Activated CD8-positive, alpha-beta T cell treated with anti-CD3 and anti-CD28 coated beads, Interleukin-2, amount 10 ng/mL, durations not matched to agents 7 days and 5 days (primary cell): ENCODE results near the gene MYMX. TPM values are rescaled to one million over a fixed set of nuclear protein-coding genes. Genes with fewer than 3 reads are reported as not detected.
"Not testable (repeated sequence)": the region's sequence is repeated elsewhere in the genome, so short reads cannot be mapped to it uniquely, and the experiment has no call there.

ENCODE experiments used
- ATAC-seq: fragments of 150-1000 bp; cut with Tn5 transposase; one replicate; pipeline ENCODE4 v1.10.0; 2021; ENCODE audit warnings: moderate library complexity
- CTCF ChIA-PET: fragments of 350-600 bp; sonication (Branson Sonifier 250); formaldehyde crosslinking; loops from one replicate; lab custom pipeline; 2021; ENCODE audit warnings: antibody characterized with exemption; lab: Charles Lee
- POLR2A ChIA-PET: fragments of 350-600 bp; sonication (Branson Sonifier 250); formaldehyde crosslinking; loops from one replicate; lab custom pipeline; 2021; ENCODE audit warnings: antibody characterized with exemption; lab: Charles Lee
- DNase-seq: peaks from one replicate; pipeline ENCODE4 v3.0.0-alpha.2; 2020
- H3K27ac Mint-ChIP-seq: one replicate; pipeline ENCODE4 v1.8.0; 2021; ENCODE audit warnings: mild to moderate bottlenecking, mixed read lengths
- H3K27me3 Mint-ChIP-seq: one replicate; pipeline ENCODE4 v1.8.0; 2021; ENCODE audit warnings: low read depth, mixed read lengths
- H3K36me3 Mint-ChIP-seq: one replicate; pipeline ENCODE4 v1.8.0; 2021; ENCODE audit warnings: low read depth, mixed read lengths
- H3K4me1 Mint-ChIP-seq: one replicate; pipeline ENCODE4 v1.8.0; 2021; ENCODE audit warnings: low read depth, mixed read lengths
- H3K4me3 Mint-ChIP-seq: one replicate; pipeline ENCODE4 v1.8.0; 2021; ENCODE audit warnings: mild to moderate bottlenecking, mixed read lengths
- H3K9me3 Mint-ChIP-seq: one replicate; pipeline ENCODE4 v1.8.0; 2022; ENCODE audit warnings: mixed read lengths; ENCODE audit not compliant: insufficient read depth
- total RNA-seq, 2 experiments: library from RNA; stranded (reverse); gene quantifications; one replicate each; pipeline ENCODE4 v1.2.3, GENCODE V29; 2021

MYMX gene
- total RNA-seq, 2 experiments from 2014 or later, result not detected

- peaks cover 10% of the 10 kb centered on the region for H3K4me1 Mint-ChIP-seq
Observed at GRCh38 chr6:44188819-44189218, 27.9 kb upstream of the MYMX start.

GRCh38 chr6:44189257-44189656 is 27.5 kb upstream of the MYMX start:
- no peak for ATAC-seq
- ChIA-PET POLR2A (no interaction called here), CTCF (interaction anchor here (0.9 to 1.1 kb wide), 2 partner anchors 16 to 23 kb away, joined by 3 read pairs; no protein-coding TSS in a partner anchor)
- H3K4me1 Mint-ChIP-seq, result peaks cover 10% of the 10 kb centered on the region
- H3K27me3 Mint-ChIP-seq, result peaks cover 7% of the 10 kb centered on the region
- no peak for DNase-seq
- H3K27ac Mint-ChIP-seq, result no peak overlapping the region
- H3K4me3 Mint-ChIP-seq, result no peak overlapping the region
- H3K36me3 Mint-ChIP-seq, result no peaks in the 10 kb centered on the region
- no peaks in the 10 kb centered on the region for H3K9me3 Mint-ChIP-seq

More at GRCh38 chr6:44188819-44189218, 27.9 kb upstream of the MYMX start:
- H3K9me3 Mint-ChIP-seq, result no peaks in the 10 kb centered on the region
- no peak for ATAC-seq
- H3K27ac Mint-ChIP-seq, result no peak overlapping the region
- ChIA-PET POLR2A (no interaction called here), CTCF (interaction anchor here (0.9 to 1.1 kb wide), 2 partner anchors 16 to 24 kb away, joined by 3 read pairs; no protein-coding TSS in a partner anchor)
- no peak overlapping the region for H3K4me3 Mint-ChIP-seq
- no peaks in the 10 kb centered on the region for H3K36me3 Mint-ChIP-seq
- no peak for DNase-seq
- H3K27me3 Mint-ChIP-seq, result peaks cover 7% of the 10 kb centered on the region

- no peak overlapping the region for H3K4me3 Mint-ChIP-seq
- H3K36me3 Mint-ChIP-seq, result no peaks in the 10 kb centered on the region
- ChIA-PET POLR2A (no interaction called here), CTCF (no interaction called here)
- peaks cover 10% of the 10 kb centered on the region for H3K4me1 Mint-ChIP-seq
- DNase-seq (no peak), ATAC-seq (no peak)
- peaks cover 7% of the 10 kb centered on the region for H3K27me3 Mint-ChIP-seq
- no peak overlapping the region for H3K27ac Mint-ChIP-seq
- H3K9me3 Mint-ChIP-seq, result no peaks in the 10 kb centered on the region
Observed at GRCh38 chr6:44190715-44191114, 26.0 kb upstream of the MYMX start.

DNA sequence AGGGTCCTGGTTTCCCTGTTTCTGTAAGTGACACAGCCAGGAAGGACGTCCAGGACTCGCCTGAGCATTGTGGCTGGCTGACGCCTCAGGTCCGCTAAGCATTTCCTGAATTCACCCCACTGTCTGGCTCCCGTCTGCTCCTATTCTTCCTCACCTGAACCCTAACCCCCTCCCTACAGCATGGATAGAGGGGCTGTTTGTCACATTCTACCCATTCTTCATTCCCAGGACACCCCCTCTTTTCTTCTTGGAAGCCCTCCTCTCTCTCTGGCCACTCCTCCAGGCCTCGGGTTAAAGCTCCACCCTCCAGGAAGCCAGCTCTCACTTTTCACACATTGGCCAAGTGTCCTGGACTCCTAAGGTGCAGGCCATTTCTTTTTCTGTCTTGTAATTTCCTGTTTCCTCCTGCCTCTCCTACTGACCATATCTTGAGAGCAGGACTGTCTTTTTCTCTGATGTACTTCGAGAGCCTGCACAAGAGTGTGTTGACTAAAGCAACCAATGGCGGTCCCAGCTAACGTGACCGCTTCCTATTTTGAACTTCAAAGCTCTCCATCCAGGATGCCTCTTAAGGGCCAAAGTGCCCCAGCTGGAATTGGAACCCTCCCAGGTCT is 24.2 kb upstream of the MYMX start:
- POLR2A ChIA-PET, result no interaction called here
- no peak overlapping the region for H3K27ac Mint-ChIP-seq
- ATAC-seq (no peak), DNase-seq (no peak)
- H3K9me3 Mint-ChIP-seq, result no peaks in the 10 kb centered on the region
- H3K36me3 Mint-ChIP-seq, result no peaks in the 10 kb centered on the region
- CTCF ChIA-PET, result interaction anchor here (1.9 kb wide), 1 partner anchor 21 kb away, joined by 5 read pairs; no protein-coding TSS in a partner anchor
- peaks cover 7% of the 10 kb centered on the region for H3K27me3 Mint-ChIP-seq
- H3K4me1 Mint-ChIP-seq, result peaks cover 2% of the 10 kb centered on the region
- no peak overlapping the region for H3K4me3 Mint-ChIP-seq

DNA sequence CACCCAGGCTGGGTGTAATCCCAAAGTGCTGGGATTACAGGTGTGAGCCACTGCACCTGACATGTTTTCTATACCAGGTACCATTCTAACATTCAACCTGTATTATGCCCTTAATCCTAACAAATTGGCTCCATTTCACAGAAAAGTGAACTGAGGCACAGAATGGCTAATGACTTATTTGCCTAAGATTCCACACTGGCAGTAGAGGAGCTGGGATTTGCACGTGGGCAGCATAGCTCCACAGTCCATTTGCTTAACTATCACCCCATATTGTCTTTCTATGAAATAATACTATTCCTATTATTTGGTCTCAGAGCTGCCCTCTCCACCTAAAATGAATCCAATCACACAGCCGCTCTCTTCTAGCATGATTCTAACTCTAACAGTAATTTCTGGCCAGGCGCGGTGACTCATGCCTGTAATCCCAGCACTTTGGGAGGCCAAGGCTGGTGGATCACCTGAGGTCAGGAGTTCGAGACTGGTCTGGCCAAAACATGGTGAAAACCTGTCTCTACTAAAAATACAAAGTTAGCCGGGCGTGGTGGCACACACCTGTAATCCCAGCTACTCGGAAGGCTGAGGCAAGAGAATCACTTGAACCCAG is 23.3 kb upstream of the MYMX start:
- Mint-ChIP-seq H3K27me3 (peaks cover 7% of the 10 kb centered on the region), H3K9me3 (no peaks in the 10 kb centered on the region), H3K4me3 (no peak overlapping the region), H3K27ac (no peak overlapping the region), H3K36me3 (no peaks in the 10 kb centered on the region), H3K4me1 (peaks cover 2% of the 10 kb centered on the region)
- DNase-seq (no peak), ATAC-seq (no peak)
- CTCF ChIA-PET, result interaction anchor here (1.9 kb wide), 1 partner anchor 21 kb away, joined by 5 read pairs; no protein-coding TSS in a partner anchor
- POLR2A ChIA-PET, result no interaction called here

DNA sequence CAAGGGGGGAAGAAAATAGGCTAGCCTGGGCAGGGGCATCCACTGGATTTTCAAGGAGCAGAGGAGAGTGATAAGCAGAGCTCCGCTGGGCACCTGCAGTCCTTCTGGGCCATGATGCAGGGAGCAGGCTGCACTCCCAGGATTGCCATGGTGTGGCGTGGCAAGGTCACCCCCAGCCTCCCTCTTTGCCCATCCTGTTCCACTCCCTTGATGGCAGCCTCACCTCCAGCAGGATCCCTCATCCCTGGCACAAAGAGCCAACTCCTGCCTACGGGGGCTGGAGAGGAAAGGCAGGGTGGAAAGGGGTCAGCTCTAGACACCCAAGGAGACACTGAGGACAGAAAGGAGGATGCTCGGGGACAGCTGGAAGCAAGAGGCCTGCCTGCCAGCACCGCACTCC is 22.4 kb upstream of the MYMX start:
- H3K4me1 Mint-ChIP-seq, result peaks cover 2% of the 10 kb centered on the region
- H3K9me3 Mint-ChIP-seq, result no peaks in the 10 kb centered on the region
- peaks cover 5% of the 10 kb centered on the region for H3K27me3 Mint-ChIP-seq
- DNase-seq (no peak), ATAC-seq (no peak)
- CTCF ChIA-PET, result no interaction called here
- H3K4me3 Mint-ChIP-seq, result no peak overlapping the region
- POLR2A ChIA-PET, result no interaction called here
- H3K27ac Mint-ChIP-seq, result no peak overlapping the region
- H3K36me3 Mint-ChIP-seq, result no peaks in the 10 kb centered on the region

- H3K4me1 Mint-ChIP-seq, H3K36me3 Mint-ChIP-seq, H3K4me3 Mint-ChIP-seq, H3K27ac Mint-ChIP-seq, H3K27me3 Mint-ChIP-seq, DNase-seq, ATAC-seq, POLR2A ChIA-PET, H3K9me3 Mint-ChIP-seq, CTCF ChIA-PET: not testable (repeated sequence)
Observed at GRCh38 chr6:44196351-44196750, 20.4 kb upstream of the MYMX start.

DNA sequence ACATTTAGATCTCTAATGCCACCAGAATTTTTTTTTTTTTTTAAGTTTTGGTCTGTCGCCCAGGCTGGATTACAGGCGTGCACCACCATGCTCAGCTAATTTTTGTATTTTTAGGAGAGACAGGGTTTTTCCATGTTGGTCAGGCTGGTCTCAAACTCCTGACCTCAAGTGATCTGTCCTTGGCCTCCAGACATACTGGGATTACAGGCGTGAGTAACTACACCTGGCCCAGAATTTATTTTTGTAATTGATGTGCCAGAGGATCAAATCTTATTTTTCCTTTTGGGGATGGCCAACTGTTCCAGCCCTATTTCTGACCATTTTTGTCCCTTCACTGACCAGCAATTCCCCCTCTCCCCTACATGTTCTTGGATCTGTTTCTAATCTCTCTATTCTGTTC is 18.0 kb upstream of the MYMX start:
- no peaks in the 10 kb centered on the region for H3K4me1 Mint-ChIP-seq
- ATAC-seq, result no peak
- no peak overlapping the region for H3K27ac Mint-ChIP-seq
- POLR2A ChIA-PET, result interaction anchor here (0.6 kb wide), 1 partner anchor 13 kb away, joined by 5 read pairs; no protein-coding TSS in a partner anchor
- H3K27me3 Mint-ChIP-seq, result no peaks in the 10 kb centered on the region
- H3K4me3 Mint-ChIP-seq, result no peak overlapping the region
- CTCF ChIA-PET, result no interaction called here
- no peaks in the 10 kb centered on the region for H3K36me3 Mint-ChIP-seq
- H3K9me3 Mint-ChIP-seq, result no peaks in the 10 kb centered on the region
- no peak for DNase-seq

GRCh38 chr6:44199883-44200282 is 16.8 kb upstream of the MYMX start:
- Mint-ChIP-seq H3K4me1 (no peaks in the 10 kb centered on the region), H3K36me3 (no peaks in the 10 kb centered on the region), H3K27ac (no peak overlapping the region), H3K9me3 (no peaks in the 10 kb centered on the region), H3K27me3 (peaks cover 3% of the 10 kb centered on the region), H3K4me3 (no peak overlapping the region)
- ATAC-seq (no peak), DNase-seq (no peak)
- POLR2A ChIA-PET, result interaction anchor here (1.1 kb wide), 1 partner anchor 48 kb away, joined by 3 read pairs; no protein-coding TSS in a partner anchor
- CTCF ChIA-PET, result no interaction called here

DNA sequence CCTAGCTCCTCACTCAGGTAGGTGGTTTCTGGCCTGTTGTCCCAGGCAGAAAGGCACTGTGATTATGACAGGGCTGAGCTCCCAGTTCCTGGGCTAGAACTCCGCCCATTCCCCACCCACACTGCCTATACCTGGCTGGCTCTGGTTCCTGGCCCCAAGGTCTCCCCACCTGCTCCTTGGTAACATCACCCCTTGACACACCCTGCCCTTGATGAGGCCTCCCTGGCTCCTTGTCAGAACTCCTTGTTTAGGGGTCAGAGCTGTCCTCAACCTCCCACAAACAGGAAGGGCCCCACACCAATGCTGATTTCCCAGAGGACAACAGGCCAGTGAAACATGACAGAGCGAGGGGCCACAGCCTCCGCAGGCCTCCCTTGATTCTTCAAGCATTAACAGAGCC is 15.5 kb upstream of the MYMX start:
- no peaks in the 10 kb centered on the region for H3K9me3 Mint-ChIP-seq
- ATAC-seq (no peak), DNase-seq (no peak)
- no peak overlapping the region for H3K4me3 Mint-ChIP-seq
- POLR2A ChIA-PET, result no interaction called here
- CTCF ChIA-PET, result no interaction called here
- H3K4me1 Mint-ChIP-seq, result no peaks in the 10 kb centered on the region
- H3K36me3 Mint-ChIP-seq, result no peaks in the 10 kb centered on the region
- peaks cover 3% of the 10 kb centered on the region for H3K27me3 Mint-ChIP-seq
- no peak overlapping the region for H3K27ac Mint-ChIP-seq

GRCh38 chr6:44201638-44202303 is 15.0 kb upstream of the MYMX start:
- DNase-seq (no peak), ATAC-seq (no peak)
- CTCF ChIA-PET, result no interaction called here
- Mint-ChIP-seq H3K27me3 (peaks cover 3% of the 10 kb centered on the region), H3K27ac (no peak overlapping the region), H3K9me3 (no peaks in the 10 kb centered on the region), H3K4me3 (no peak overlapping the region), H3K4me1 (no peaks in the 10 kb centered on the region), H3K36me3 (no peaks in the 10 kb centered on the region)
- POLR2A ChIA-PET, result no interaction called here
